ENCODE data around the gene KRTAP10-1.
"Not testable (repeated sequence)": the region's sequence is repeated elsewhere in the genome, so short reads cannot be mapped to it uniquely, and the experiment has no call there.

Gene KRTAP10-1

GRCh38 chr21:44569861-44570517 lies 30.0 kb upstream of the KRTAP10-1 start:
- no peak for DNase-seq

GRCh38 chr21:44568667-44569556 lies 28.9 kb upstream of the KRTAP10-1 start:
- DNase-seq, result peak; percentile 58

GRCh38 chr21:44568261-44568660 lies 28.3 kb upstream of the KRTAP10-1 start:
- DNase-seq, result no peak

DNA sequence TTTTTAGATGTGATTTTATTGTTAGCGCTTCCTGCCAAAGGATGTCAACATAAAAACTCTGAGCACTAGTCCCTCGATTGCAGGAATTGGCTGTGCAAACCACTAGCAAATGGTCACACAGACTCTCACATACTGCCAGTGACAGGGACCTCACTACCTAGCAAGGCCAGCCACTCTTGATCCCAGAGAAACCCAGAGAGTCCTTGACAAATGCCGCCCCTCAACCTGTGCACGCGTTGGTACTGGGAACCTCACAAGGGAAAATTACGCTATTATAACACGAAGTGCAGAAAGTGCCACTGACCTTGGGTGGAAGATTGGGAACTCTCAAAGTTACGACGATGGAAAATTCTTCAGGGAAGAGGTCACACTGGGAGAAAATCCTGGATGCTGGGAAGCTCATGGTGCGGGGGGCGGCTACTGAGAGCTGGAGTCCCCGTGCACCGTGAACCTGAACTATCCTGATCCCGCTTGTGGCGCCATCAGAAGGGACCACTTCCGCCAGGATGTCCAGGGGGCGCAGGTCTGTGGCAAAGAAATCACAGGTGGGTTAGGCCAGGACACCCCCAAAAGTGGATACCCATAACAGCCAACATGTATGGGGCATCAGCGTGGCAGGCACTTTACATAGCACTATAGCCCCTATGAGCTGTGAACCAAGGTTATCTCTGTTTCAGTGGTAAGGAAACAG lies 27.6 kb upstream of the KRTAP10-1 start:
- DNase-seq, result no peak

DNA sequence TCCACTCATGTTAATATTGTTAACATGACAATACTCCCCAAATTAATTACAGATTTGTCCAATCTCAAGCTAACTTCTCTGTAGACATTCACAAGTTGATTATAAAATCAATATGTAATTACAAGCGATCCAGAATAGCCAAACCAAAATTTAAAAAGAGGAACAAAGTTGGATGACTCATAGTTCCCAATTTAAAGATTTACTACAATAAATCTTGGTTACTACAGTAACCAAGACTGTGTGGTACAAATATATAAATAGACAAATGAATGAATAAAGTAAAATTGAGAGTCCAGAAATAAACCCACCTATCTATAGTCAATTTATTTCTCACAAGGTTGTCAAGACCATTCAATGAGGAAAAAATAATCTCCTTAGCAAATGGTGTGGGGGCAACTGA lies 26.4 kb upstream of the KRTAP10-1 start:
- DNase-seq, result no peak

DNA sequence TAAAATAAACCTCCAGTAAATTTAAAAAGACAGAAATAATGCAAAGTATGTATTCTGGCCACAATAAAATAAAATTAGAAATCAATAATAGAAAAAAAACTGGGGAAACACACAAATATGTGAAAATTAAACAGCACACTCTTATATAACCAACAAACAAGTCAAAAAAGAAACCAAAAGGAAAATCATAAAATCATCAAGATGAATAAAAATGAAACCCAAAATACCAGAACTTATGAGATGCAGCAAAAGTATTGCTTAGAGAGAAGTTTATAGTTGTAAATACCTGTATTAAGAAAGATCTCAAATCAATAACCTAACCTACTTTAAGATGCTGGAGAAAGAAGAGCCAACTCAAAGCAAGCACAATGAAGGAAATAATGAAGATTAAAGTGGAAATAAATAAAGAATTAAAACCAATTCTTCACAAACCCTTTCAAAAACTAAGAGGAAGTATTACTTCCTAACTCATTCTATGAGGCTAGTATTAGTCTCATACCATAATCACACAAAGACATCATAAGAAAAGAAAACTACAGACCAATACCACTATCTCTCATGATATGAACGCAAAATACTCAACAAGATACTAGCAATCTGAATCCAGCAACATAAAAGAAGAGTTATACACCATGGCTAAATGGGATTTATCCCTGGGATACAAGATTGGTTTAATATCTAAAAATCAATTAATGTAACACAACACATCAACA lies 25.0 kb upstream of the KRTAP10-1 start:
- no peak for DNase-seq

DNA sequence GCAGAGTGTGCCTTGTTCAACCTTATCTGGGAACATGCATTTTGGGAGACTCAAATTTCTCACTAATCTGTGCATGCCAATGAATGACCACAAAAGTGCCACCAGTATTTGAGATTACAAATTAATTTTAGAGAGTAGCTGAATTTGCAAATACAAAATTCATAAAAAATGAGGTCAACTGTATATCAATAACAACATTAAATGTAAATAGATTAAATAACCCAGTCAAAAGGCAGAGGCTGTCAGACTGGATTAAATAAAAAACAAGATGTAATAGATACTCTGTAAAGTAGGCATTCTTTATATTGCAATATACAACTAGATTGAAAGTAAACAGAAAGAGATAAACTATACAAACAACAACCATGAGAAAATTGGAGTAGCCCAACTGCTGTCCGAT lies 24.1 kb upstream of the KRTAP10-1 start:
- no peak for DNase-seq

DNA sequence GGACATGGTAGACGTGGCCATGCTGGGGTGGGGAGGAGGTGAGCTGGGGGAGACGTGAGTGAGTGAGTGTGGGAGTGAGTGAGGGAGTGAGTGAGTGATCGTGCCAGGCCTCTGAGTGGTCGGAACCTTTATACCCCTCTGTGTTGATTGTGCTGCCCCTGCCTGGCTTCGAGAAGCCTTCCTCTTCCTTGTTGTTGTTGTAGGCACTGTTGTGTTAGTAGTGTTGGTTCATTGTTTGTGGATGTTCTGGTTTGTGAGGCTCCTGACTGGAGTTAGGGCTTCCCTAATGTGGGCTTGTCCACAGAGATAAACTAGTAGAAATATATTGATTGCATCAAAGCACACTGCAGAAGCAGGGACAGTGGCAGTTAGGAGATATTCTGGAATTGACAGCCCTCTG lies 18.7 kb upstream of the KRTAP10-1 start, which contains the start of gene KRTAP10-3:
KRTAP10-3 (minus strand) TSS at position 101 of the 400 bp plus-strand sequence; CDS start at position 21, 80 bp downstream.
- no peak for DNase-seq

- not testable (repeated sequence) for DNase-seq
Observed at GRCh38 chr21:44558329-44558675, 18.3 kb upstream of the KRTAP10-1 start.

- no peak for DNase-seq
Observed at GRCh38 chr21:44557491-44558328, 17.7 kb upstream of the KRTAP10-1 start.

- DNase-seq, result peak; percentile 46
Observed at GRCh38 chr21:44556879-44557278, 16.9 kb upstream of the KRTAP10-1 start.

GRCh38 chr21:44555200-44555875 lies 15.3 kb upstream of the KRTAP10-1 start:
- DNase-seq, result no peak

- no peak for DNase-seq
Observed at GRCh38 chr21:44552681-44553080, 12.7 kb upstream of the KRTAP10-1 start.

GRCh38 chr21:44552136-44552535 lies 12.1 kb upstream of the KRTAP10-1 start:
- DNase-seq, result no peak

DNA sequence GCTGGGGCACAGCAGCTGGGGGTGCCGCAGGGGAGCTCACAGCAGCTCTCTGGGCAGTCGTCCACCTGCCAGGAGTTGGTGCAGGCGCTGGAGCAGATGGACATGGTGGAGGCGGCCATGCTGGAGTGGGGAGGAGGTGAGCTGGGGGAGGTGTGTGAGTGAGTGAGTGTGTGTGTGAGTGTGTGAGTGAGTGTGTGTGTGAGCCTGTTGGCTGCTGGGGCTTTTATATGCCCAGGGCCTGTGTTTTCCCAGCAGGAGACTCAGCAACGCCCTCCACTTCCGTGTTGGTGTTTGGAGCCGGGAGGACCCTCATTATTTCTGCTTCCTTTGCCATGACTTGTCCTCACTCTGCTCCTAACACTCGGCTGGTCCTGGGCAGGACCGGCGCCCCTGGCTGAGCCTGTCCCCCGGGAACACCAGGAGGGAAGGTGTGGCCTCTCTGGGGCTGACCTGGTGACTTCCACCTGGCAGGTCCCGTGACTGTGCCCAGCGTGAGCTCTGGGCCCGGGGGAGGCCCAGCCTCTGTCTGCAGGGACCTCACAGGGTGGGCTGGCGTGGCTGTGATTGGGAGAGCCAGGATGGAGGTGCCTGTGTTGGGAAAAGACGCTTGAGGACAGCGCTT lies 11.5 kb upstream of the KRTAP10-1 start, which contains the start of gene KRTAP10-2:
KRTAP10-2 (minus strand) TSS at position 166 of the 622 bp plus-strand sequence; CDS start at position 119, 47 bp downstream.
- peak; percentile 60 for DNase-seq

DNA sequence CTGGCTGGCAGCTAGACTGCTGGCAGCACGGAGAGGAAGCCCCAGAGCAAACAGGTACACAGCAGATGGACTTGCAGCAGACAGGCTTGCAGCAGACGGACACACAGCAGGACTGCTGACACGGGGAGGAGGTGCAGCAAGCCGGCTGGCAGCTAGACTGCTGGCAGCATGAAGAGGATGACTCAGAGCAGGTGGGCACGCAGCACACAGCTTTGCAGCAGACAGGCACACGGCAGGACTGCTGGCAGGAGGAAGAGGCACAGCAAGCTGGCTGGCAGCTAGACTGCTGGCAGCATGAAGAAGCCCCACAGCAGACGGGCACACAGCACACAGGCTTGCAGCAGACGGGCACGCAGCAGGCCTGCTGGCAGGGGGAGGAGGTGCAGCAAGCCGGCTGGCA lies 10.8 kb upstream of the KRTAP10-1 start:
- DNase-seq, result peak; percentile 64

- DNase-seq, result not testable (repeated sequence)
Observed at GRCh38 chr21:44550285-44550684, 10.3 kb upstream of the KRTAP10-1 start.

- no peak for DNase-seq
Observed at GRCh38 chr21:44549525-44550211, 9.7 kb upstream of the KRTAP10-1 start.

DNA sequence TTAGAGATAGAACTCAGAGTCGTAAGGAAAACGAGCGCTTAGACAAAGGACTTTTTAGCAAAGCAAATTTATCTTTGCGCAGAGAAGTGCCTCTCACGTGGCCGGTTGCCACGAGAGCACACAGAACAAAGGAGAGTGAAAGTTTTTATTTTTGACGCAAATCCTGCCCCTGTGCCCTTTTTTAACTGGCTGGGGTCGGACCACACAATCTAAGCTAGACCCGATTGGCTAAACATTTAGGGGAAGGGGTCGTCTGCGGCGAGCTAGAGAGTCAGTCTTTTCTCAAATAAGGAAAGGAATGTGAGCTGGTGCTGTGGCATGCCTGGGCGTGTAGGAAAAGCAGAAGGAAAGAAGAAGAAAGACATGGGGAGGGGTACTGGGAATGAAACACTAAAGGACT lies 8.9 kb upstream of the KRTAP10-1 start:
- DNase-seq, result no peak

GRCh38 chr21:44548381-44548780 lies 8.4 kb upstream of the KRTAP10-1 start:
- DNase-seq, result no peak
